ENCODE measurements around the gene ARHGAP8.
"Not testable (repeated sequence)": the region's sequence is repeated elsewhere in the genome, so short reads cannot be mapped to it uniquely, and the experiment has no call there.

The ARHGAP8 gene

GRCh38 chr22:44838316-44839016, 86.1 kb downstream of the ARHGAP8 start:
- DNase-seq, result no peak

GRCh38 chr22:44839061-44839460, 86.7 kb downstream of the ARHGAP8 start:
- DNase-seq, result no peak

- no peak for DNase-seq
Measured at GRCh38 chr22:44839721-44840120, 87.3 kb downstream of the ARHGAP8 start.

GRCh38 chr22:44840611-44841322, 88.4 kb downstream of the ARHGAP8 start:
- no peak for DNase-seq

GRCh38 chr22:44842417-44842816, 90.0 kb downstream of the ARHGAP8 start:
- DNase-seq, result no peak

- DNase-seq, result no peak
Measured at GRCh38 chr22:44845191-44845590, 92.8 kb downstream of the ARHGAP8 start.

GRCh38 chr22:44845796-44846720, 93.7 kb downstream of the ARHGAP8 start:
- DNase-seq, result no peak

GRCh38 chr22:44846726-44847275, 94.4 kb downstream of the ARHGAP8 start:
- DNase-seq, result no peak

GRCh38 chr22:44847380-44847779, 95.0 kb downstream of the ARHGAP8 start:
- DNase-seq, result no peak

- DNase-seq, result no peak
Measured at GRCh38 chr22:44847892-44848291, 95.5 kb downstream of the ARHGAP8 start.

GRCh38 chr22:44848296-44848741, 95.9 kb downstream of the ARHGAP8 start:
- no peak for DNase-seq

- no peak for DNase-seq
Measured at GRCh38 chr22:44848791-44849420, 96.5 kb downstream of the ARHGAP8 start.

- no peak for DNase-seq
Measured at GRCh38 chr22:44850946-44851345, 98.6 kb downstream of the ARHGAP8 start.

GRCh38 chr22:44854641-44855040, 102.3 kb downstream of the ARHGAP8 start:
- DNase-seq, result not testable (repeated sequence)

- no peak for DNase-seq
Measured at GRCh38 chr22:44855855-44856254, 103.5 kb downstream of the ARHGAP8 start.

- not testable (repeated sequence) for DNase-seq
Measured at GRCh38 chr22:44858819-44859218, 106.4 kb downstream of the ARHGAP8 start.

- DNase-seq, result no peak
Measured at GRCh38 chr22:44859641-44860040, 107.3 kb downstream of the ARHGAP8 start.

- no peak for DNase-seq
Measured at GRCh38 chr22:44860311-44860710, 107.9 kb downstream of the ARHGAP8 start.

- DNase-seq, result no peak
Measured at GRCh38 chr22:44861245-44861644, 108.9 kb downstream of the ARHGAP8 start.

- DNase-seq, result no peak
Measured at GRCh38 chr22:44862281-44862680, 109.9 kb downstream of the ARHGAP8 start.

- no peak for DNase-seq
Measured at GRCh38 chr22:44862981-44863860, 110.8 kb downstream of the ARHGAP8 start.

All from CD4-positive, alpha-beta T cell treated with Interleukin-17A for 1 hour (primary cell).